Bronchial smooth muscle cell (primary cell): ENCODE results near the gene DISP1. TPM values are rescaled to one million over a fixed set of nuclear protein-coding genes. Genes with fewer than 3 reads are reported as not detected.

ENCODE experiments used
- total RNA-seq: library from RNA; depleted of rRNA; stranded (reverse); fragments of >200 nt; gene quantifications from 2 replicates; pipeline ENCODE4 v1.2.1, GENCODE V29; 2014

DISP1 gene, protein sequence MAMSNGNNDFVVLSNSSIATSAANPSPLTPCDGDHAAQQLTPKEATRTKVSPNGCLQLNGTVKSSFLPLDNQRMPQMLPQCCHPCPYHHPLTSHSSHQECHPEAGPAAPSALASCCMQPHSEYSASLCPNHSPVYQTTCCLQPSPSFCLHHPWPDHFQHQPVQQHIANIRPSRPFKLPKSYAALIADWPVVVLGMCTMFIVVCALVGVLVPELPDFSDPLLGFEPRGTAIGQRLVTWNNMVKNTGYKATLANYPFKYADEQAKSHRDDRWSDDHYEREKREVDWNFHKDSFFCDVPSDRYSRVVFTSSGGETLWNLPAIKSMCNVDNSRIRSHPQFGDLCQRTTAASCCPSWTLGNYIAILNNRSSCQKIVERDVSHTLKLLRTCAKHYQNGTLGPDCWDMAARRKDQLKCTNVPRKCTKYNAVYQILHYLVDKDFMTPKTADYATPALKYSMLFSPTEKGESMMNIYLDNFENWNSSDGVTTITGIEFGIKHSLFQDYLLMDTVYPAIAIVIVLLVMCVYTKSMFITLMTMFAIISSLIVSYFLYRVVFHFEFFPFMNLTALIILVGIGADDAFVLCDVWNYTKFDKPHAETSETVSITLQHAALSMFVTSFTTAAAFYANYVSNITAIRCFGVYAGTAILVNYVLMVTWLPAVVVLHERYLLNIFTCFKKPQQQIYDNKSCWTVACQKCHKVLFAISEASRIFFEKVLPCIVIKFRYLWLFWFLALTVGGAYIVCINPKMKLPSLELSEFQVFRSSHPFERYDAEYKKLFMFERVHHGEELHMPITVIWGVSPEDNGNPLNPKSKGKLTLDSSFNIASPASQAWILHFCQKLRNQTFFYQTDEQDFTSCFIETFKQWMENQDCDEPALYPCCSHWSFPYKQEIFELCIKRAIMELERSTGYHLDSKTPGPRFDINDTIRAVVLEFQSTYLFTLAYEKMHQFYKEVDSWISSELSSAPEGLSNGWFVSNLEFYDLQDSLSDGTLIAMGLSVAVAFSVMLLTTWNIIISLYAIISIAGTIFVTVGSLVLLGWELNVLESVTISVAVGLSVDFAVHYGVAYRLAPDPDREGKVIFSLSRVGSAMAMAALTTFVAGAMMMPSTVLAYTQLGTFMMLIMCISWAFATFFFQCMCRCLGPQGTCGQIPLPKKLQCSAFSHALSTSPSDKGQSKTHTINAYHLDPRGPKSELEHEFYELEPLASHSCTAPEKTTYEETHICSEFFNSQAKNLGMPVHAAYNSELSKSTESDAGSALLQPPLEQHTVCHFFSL (N-terminal part only)
- 4.7 and 6.2 TPM in 2 replicates for total RNA-seq

DNA sequence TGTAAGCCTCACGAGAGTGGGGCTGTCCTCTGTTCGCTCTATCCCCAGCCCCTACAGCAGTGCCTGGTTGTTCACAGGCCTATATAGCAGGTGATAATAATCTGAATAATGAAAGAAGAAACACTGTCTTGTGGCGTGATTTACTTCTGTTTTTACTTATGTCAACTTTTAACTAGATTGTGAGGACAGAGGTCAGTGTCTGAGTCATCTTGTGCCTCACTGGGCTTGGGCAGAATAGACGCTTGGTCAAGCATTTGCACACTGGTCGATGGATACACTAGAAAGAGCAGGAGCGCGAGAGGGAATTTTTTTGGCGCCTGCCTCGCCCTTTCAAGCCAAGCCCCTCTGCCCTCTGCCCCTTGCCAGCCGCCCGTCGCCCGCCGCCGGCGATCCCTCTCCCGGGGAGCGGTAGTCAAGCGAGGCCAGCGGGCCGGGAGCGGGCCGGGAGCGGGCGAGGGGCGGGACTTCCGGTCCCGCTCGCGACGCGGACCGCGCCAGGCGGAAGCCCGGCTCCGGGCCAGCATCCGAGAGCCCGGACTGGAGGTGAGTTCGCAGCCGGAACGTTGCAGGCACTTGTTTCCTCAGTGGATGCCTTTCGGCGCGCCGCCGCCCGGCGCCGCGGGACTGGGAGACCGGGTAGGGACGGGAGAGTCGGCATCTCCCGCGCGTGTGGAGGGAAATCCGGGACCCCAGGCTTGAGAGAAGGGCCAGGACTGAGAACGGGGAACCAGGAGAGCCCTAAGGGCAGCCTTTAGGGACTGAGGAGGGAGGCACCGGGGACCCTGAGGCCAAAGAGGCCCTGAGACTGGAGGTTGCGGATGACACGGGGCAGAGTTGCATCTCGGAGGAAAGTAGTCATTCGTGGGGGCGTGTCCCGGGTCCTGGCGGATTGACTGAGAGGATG lies at the start of gene DISP1:
DISP1 (plus strand) TSS at position 504 of the 904 bp plus-strand sequence. CDS start 127,785 bp downstream, outside the sequence.

Other genes starting within 250 kb of the DISP1 start
- gene TAF1A, start 225.1 kb upstream of the DISP1 start, total RNA-seq = 6.3 and 7.1 TPM in 2 replicates
- 42.1 and 42.2 TPM in 2 replicates for gene MIA3, start 196.9 kb upstream of the DISP1 start, total RNA-seq
- gene AIDA, start 102.5 kb upstream of the DISP1 start, total RNA-seq = 38.6 and 47.6 TPM in 2 replicates
- 15.9 and 29.9 TPM in 2 replicates for gene BROX, start 102.5 kb upstream of the DISP1 start, total RNA-seq
- gene FAM177B, start 77.8 kb upstream of the DISP1 start, total RNA-seq = not detected in 2 replicates